SU-DHL-6 (cell line): ENCODE data around the gene TEX47.

Source experiments
- H2AFZ ChIP-seq: fragments of 200-600 bp; sonication (generic); 2 replicates; pipeline ENCODE4 v1.6.1; 2014; ENCODE audit warnings: low read depth, mild to moderate bottlenecking, moderate library complexity, mixed read lengths, antibody characterized with exemption, low read length; ENCODE audit not compliant: severe bottlenecking
- H3F3A ChIP-seq: fragments of 200-600 bp; shearing (Covaris generic); 2 replicates; pipeline ENCODE4 v1.6.0; 2016; ENCODE audit warnings: antibody characterized with exemption, mild to moderate bottlenecking; ENCODE audit not compliant: insufficient read depth
- H3K27ac ChIP-seq: fragments of 200-600 bp; sonication (generic); 2 replicates; pipeline ENCODE4 v1.5.1; 2016; ENCODE audit warnings: low read depth, mild to moderate bottlenecking, low read length, moderate library complexity, mixed read lengths
- H3K27me3 ChIP-seq: fragments of 200-600 bp; sonication (generic), shearing (Covaris generic); 2 replicates; pipeline ENCODE4 v1.6.0; 2014; ENCODE audit warnings: mild to moderate bottlenecking, low read length
- H3K36me3 ChIP-seq: fragments of 200-600 bp; sonication (generic); 2 replicates; pipeline ENCODE4 v1.6.1; 2014; ENCODE audit warnings: mild to moderate bottlenecking, low read length, mixed read lengths
- H3K4me2 ChIP-seq: fragments of 300-600, 200-600 bp; shearing (Covaris generic), sonication (generic); 2 replicates; pipeline ENCODE4 v1.6.0; 2014; ENCODE audit warnings: low read length, low read depth, mild to moderate bottlenecking; ENCODE audit not compliant: poor library complexity, severe bottlenecking
- H3K4me3 ChIP-seq: fragments of 200-600 bp; sonication (generic); 2 replicates; pipeline ENCODE4 v1.5.1; 2014; ENCODE audit warnings: antibody characterized with exemption, low read length, mild to moderate bottlenecking, mixed read lengths; ENCODE audit not compliant: insufficient read depth, poor library complexity, severe bottlenecking
- H3K79me2 ChIP-seq: fragments of 200-600 bp; sonication (generic); 2 replicates; pipeline ENCODE4 v1.6.1; 2014; ENCODE audit warnings: mild to moderate bottlenecking, low read length, moderate library complexity; ENCODE audit not compliant: insufficient read depth
- H3K9ac ChIP-seq: fragments of 200-600 bp; sonication (generic); 2 replicates; pipeline ENCODE4 v1.7.0; 2014; ENCODE audit warnings: mild to moderate bottlenecking, low read length
- H3K9me2 ChIP-seq: fragments of 200-600 bp; sonication (generic); replicated peaks from 2 replicates; pipeline ENCODE4 v1.6.1; 2014; ENCODE audit warnings: low read length; ENCODE audit not compliant: insufficient read depth
- H3K9me3 ChIP-seq: fragments of 200-600 bp; sonication (generic); 2 replicates; pipeline ENCODE4 v1.6.1; 2014; ENCODE audit warnings: low read length, mixed read lengths; ENCODE audit not compliant: insufficient read depth
- H4K20me1 ChIP-seq: fragments of 200-600 bp; sonication (generic); 2 replicates; pipeline ENCODE4 v1.6.1; 2014; ENCODE audit warnings: low read depth, mild to moderate bottlenecking, antibody characterized with exemption, low read length, moderate library complexity, mixed read lengths
- CTCF ChIP-seq: fragments of 200-600 bp; sonication (generic); IDR thresholded peaks from one replicate; pipeline ENCODE4 v1.5.1; 2017; ENCODE audit warnings: antibody characterized with exemption, mild to moderate bottlenecking, low read length, moderate library complexity; ENCODE audit not compliant: insufficient read depth, poor library complexity, severe bottlenecking
- EZH2phosphoT487 ChIP-seq: fragments of 200-600 bp; sonication (generic), shearing (Covaris generic); conservative IDR thresholded peaks from 2 replicates; pipeline ENCODE4 v1.6.1; 2018; ENCODE audit warnings: mild to moderate bottlenecking, antibody characterized with exemption, low read length, moderate library complexity, mixed read lengths

Gene TEX47

GRCh38 chr7:88795553-88795952 is at the start of gene TEX47:
Gene TEX47 (minus strand): TSS chr7:88795737. CDS start chr7:88794942, 795 bp downstream.
- no peak within 1 kb of the TSS for H3K4me2 ChIP-seq
- H3F3A ChIP-seq, result no peaks in the 10 kb centered on the region
- H3K4me3 ChIP-seq, result no peak within 1 kb of the TSS
- no peak within 1 kb of the TSS for H2AFZ ChIP-seq
- TF ChIP-seq EZH2phosphoT487 (no peak), CTCF (no peak)
- H3K9ac ChIP-seq, result no peak within 1 kb of the TSS
- no peaks in the 10 kb centered on the region for H3K9me3 ChIP-seq
- H3K27me3 ChIP-seq, result no peaks in the 10 kb centered on the region
- H4K20me1 ChIP-seq, result no peaks in the 10 kb centered on the region
- H3K79me2 ChIP-seq, result no peaks in the 10 kb centered on the region
- H3K27ac ChIP-seq, result no peak within 1 kb of the TSS
- no peaks in the 10 kb centered on the region for H3K9me2 ChIP-seq
- H3K36me3 ChIP-seq, result no peaks in the 10 kb centered on the region

GRCh38 chr7:88845091-88845490 is 49.6 kb upstream of the TEX47 start:
- TF ChIP-seq CTCF, result no peak
- no peak for TF ChIP-seq EZH2phosphoT487
- H3K9me3 ChIP-seq, result 0 out of 2 replicates have a peak, but pooled peaks cover 2% of the 10 kb centered on the region

GRCh38 chr7:88842201-88842600 is 46.7 kb upstream of the TEX47 start:
- Histone ChIP-seq H3K4me2 (no peak overlapping the region), H3K9me2 (no peaks in the 10 kb centered on the region), H3F3A (no peaks in the 10 kb centered on the region), H3K27ac (no peak overlapping the region), H3K9me3 (no peaks in the 10 kb centered on the region), H3K4me3 (no peak overlapping the region), H3K36me3 (no peaks in the 10 kb centered on the region), H3K27me3 (no peaks in the 10 kb centered on the region), H2AFZ (no peak overlapping the region), H4K20me1 (no peaks in the 10 kb centered on the region), H3K79me2 (no peaks in the 10 kb centered on the region), H3K9ac (no peak overlapping the region)
- TF ChIP-seq CTCF, result no peak
- no peak for TF ChIP-seq EZH2phosphoT487

More at GRCh38 chr7:88845091-88845490, 49.6 kb upstream of the TEX47 start:
- Histone ChIP-seq H3K36me3 (no peaks in the 10 kb centered on the region), H3K9me2 (no peaks in the 10 kb centered on the region), H4K20me1 (no peaks in the 10 kb centered on the region), H3K9ac (no peak overlapping the region), H2AFZ (no peak overlapping the region), H3K27me3 (no peaks in the 10 kb centered on the region), H3K27ac (no peak overlapping the region), H3K4me2 (no peak overlapping the region), H3F3A (no peaks in the 10 kb centered on the region), H3K79me2 (no peaks in the 10 kb centered on the region), H3K4me3 (no peak overlapping the region)
